GM18508 (cell line): ENCODE results near the gene VCL.
"Not testable (repeated sequence)": the region's sequence is repeated elsewhere in the genome, so short reads cannot be mapped to it uniquely, and the experiment has no call there.

ENCODE experiments used
- ATAC-seq: cut with Tn5 transposase; IDR thresholded peaks from one replicate; pipeline ENCODE4 v1.9.1; 2021; ENCODE audit warnings: moderate number of reproducible peaks; ENCODE audit not compliant: insufficient read depth, unreplicated experiment

VCL gene

GRCh38 chr10:73997787-73998622, at the start of gene VCL:
Gene VCL, plus strand, starts transcription at chr10:73998116. Its CDS starts 92 bp downstream, at chr10:73998208.
- ATAC-seq = peak; percentile 85

DNA sequence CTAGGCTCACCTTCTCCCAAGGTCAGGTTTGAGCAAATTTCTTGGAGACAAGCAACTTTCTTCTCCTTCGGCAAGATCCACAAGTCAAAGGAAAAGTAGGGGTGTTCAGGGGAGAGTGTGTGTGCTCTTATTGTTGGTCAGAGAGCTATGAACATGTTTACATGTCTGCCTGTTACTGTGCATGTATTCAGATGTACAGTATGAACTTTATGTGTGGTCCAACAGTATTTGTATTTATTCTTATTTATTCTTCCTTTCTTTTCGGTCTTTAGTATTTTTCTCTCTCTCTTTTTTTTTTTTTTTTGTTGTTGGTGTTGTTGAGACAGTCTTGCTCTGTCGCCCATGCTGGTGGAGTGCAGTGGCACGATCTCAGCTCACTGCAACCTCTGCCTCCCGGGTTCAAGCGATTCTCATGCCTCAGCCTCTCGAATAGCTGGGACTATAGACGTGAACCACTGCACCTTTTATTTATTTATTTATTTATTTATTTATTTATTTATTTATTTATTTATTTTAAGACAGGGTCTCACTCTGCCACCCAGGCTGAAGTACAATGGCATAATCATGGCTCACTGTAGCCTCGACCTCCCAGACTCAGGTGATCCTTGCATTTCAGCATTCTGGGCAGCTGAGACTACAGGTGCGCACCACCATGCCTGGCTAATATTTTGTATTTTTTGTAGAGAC, 48.8 kb upstream of the VCL start:
- no peak for ATAC-seq

DNA sequence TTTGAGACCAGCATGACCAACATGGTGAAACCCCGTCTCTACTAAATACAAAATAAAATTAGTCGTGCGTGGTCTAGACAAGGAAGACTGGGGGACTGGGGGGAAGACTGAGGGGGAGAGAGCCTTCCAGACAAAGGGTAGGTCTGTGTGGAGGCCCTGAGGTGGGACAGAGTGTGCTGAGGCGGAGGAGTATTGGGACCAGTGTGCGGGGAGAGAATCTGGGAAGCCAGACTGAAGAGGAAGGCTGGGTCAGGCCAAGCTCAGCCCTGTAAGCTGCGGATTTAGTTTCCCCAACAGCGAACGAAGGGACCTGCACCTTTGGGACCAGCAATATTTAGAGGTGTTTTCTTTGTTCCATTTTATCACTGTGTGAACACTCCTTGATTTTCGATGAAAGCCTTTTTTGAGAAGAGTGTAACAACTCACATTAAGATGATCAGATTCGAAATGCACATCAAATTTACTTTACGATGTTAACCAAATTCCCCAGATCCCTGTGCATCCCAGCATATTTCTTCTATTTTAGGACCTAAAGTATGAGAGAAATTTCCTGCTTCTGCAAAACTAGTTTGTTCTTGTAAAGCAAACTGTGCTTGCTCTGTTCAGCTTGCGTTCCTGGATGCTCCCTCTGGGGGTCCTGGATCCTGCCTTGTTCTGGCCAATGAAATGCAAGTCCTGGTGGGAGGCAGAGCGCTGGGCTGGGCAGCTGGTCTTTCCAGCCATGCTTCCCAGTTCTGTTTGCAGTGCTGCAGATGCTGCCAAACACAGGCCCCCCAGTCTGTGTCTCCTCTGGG, 47.6 kb upstream of the VCL start:
- no peak for ATAC-seq

GRCh38 chr10:73953665-73954064, 44.3 kb upstream of the VCL start:
- ATAC-seq = no peak

GRCh38 chr10:73954737-73955136, 43.2 kb upstream of the VCL start:
- no peak for ATAC-seq

DNA sequence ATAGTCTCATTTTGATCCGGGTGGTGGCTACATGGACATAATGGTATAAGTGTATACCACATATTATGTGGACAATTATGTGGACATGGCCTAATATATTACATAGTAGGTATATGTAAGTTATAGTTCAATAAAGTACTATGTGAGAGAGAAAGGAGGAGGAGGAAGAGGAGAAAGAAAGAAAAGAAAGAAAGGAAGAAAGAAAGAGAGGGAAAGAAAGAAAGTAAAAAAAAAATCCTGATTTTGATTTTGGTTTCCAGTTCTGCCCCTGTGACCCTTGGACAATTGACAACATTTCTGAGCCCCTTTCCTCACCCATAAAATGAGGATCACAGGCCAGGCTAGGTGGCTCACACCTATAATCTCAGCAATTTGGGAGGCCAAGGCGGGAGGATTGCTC, 42.2 kb upstream of the VCL start:
- ATAC-seq = no peak

DNA sequence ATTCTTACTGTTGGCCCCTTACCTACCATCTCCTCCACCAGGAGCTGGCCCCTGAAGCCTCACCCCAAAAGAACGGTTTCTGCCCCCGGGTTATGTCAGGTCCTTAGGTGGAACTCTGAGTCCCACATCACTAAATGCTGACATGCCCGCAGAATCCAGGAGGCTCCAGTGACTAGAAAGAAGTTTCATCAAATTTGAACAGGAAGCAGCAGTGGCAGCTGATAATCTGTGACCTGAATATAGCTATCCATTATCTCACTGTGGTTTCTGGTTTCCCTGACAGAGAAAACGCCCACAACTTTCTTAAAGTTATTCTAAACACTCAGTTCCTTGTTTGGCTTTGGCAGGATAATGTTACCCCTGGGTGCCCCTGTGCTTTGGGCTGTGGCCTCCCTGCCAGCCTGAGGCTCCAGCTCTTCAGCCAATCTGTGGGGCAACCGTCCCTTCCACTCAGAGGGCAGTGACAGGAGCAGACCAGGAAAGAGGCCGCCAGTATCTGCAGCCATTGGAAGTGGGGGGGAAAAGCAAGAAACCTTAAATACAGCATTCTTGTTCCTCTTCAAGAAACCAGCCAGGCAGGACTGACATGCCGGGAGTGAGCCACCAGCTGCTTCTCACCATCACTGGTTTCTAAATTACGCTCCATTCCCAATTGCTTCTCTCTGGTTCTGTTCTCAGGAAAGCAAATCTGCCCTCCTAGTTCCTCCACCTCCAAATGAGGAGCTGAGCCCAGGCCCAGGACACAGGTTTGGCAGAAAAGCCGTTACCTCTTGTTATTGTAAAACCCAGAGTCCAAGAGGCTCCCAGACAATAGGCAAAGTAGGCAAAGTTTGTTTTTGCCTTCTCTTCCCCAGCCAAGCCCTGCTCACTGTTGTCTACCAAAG, 41.2 kb upstream of the VCL start:
- no peak for ATAC-seq

DNA sequence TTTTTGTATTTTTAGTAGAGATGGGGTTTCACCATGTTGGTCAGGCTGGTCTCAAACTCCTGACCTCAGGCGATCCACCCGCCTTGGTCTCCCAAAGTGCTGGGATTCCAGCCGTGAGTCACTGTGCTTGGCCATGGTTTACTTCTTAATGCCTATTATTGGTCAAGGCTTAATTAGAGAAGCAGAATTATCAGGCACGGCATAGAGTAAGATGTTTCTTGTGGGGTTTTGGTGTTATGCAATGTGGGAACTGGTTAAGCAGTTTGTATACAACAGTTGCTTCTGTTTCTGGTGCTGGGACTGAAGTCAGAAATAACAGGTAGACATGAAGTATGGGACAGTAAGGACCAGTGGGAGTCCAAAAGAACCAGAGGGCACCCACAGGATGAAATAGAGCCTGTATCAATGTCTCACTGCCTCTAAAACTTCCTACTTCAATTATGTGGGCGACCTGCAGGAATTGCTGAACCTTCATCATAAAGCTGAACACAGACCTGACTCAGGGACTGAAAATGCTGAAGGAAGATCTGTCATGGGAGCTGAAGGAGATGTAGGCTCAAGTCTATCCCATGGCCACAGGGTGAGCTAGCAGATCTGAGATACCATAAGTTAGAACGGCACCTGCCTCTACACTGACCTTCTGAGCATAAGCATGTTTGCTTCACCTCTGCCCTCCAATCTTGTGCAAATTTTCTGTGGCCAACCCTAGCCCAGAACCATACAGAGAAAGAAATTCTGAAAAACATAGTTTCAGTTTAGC, 38.3 kb upstream of the VCL start:
- no peak for ATAC-seq

DNA sequence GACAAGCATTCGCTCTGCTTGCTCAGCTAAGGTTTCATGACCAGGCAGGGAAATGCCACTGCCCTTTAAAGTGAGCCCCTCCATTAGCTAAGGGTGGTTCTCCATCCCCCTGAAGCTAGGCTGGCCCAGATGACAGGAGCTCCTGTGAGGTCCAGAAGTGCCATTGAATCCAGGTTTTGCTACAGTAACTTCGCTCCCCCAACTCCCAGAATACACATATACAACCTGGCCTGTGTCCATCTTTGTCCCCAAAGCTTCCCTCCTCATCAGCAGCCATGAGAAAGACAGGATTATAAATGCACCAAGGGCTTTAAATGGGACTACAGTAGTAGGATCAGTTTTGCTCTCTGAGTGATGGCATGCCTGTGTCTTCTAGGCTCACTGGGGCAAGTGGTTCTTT, 35.5 kb upstream of the VCL start:
- ATAC-seq = no peak

- not testable (repeated sequence) for ATAC-seq
These were observed 34.4 kb upstream of the VCL start for GRCh38 chr10:73963533-73963932.

GRCh38 chr10:73964743-73965142, 33.2 kb upstream of the VCL start:
- no peak for ATAC-seq

DNA sequence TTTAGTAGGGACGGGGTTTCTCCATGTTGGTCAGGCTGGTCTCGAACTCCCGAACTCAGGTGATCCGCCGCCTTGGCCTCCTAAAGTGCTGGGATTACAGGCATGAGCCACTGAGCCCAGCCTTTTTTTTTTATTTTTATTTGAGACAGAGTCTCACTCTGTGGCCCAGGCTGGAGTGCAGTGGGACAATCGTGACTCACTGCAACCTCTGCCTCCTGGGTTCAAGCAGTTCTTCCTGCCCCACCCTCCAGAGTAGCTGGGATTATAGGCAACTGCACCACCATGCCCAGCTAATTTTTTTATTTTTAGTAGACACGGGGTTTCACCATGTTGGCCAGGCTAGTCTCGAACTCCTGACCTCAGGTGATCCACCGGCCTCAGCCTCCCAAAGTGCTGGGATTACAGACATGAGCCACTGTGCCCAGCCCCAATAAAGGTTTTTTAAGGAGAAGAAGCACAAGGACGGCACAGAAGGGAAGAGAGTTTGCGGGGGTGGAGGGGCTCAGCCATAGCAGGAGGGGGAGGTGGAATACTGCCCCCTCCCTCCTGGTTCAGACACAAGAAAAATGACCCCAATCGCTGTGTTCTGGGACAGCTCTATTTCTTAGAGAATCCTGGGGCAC, 32.5 kb upstream of the VCL start:
- not testable (repeated sequence) for ATAC-seq

GRCh38 chr10:73965890-73966768, 31.8 kb upstream of the VCL start:
- ATAC-seq = no peak

GRCh38 chr10:73967022-73967429, 30.9 kb upstream of the VCL start:
- no peak for ATAC-seq

GRCh38 chr10:73967544-73967943, 30.4 kb upstream of the VCL start:
- ATAC-seq = no peak

DNA sequence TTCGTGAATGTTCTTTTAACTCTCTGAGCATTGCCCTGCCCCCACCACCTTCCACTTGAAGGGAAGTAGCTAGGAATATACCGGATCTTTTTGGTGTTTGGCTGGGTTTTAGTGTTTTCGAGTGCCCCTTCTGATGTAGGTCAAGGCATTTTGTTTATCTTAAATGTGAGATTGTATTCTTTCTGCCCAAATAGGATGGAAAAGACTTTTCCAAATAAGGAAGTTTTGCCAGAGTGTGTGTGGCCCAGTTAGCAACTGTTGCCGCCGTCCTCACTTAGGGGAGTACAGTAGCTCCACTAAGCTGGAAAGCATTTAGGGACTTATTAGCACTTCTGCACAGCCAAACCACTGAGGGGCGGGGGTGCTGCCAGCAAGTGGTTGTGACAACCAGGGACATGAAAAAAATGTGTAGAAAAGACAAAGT, 29.8 kb upstream of the VCL start:
- ATAC-seq = no peak

- no peak for ATAC-seq
These were observed 28.6 kb upstream of the VCL start for GRCh38 chr10:73969224-73969841.
